IMR-90 (cell line): ENCODE data around the gene ASTE1. TPM values are rescaled to one million over a fixed set of nuclear protein-coding genes. Genes with fewer than 3 reads are reported as not detected.

Experiments
- ATAC-seq: fragments of 200-7000 bp; cut with Tn5 transposase; 2 replicates; pipeline ENCODE4 v1.9.1; 2020; ENCODE audit warnings: low read depth, mild to moderate bottlenecking, moderate library complexity
- BruUV-seq: library from RNA; stranded (reverse); fragments of 400-500 nt; replicated peaks from 2 replicates; lab custom pipeline; 2021; lab: Mats Ljungman, UMichigan
- CTCF ChIA-PET: fragments of 300-600 bp; formaldehyde crosslinking; extraction: SDS; loops from one replicate; lab custom pipeline; 2021; ENCODE audit warnings: antibody characterized with exemption; lab: Yijun Ruan, JAX
- POLR2A ChIA-PET: fragments of 300-600 bp; sonication (Branson Sonifier 250); formaldehyde crosslinking; loops from one replicate; lab custom pipeline; 2022; ENCODE audit warnings: antibody characterized with exemption; ENCODE audit not compliant: unreplicated experiment; lab: Charles Lee
- DNase-seq: peaks from one replicate; pipeline ENCODE4 v3.0.0; 2013
- H2AFZ ChIP-seq: replicated peaks from 2 replicates; pipeline ENCODE3; 2013; ENCODE audit warnings: low read length, mild to moderate bottlenecking; ENCODE audit not compliant: poor library complexity
- H2AK5ac ChIP-seq: 2 replicates; pipeline ENCODE4 v1.6.1; 2013; ENCODE audit warnings: low read depth, low read length, inconsistent platforms
- H2AK9ac ChIP-seq: replicated peaks from 2 replicates; pipeline ENCODE3; 2013; ENCODE audit warnings: mild to moderate bottlenecking, low read depth, low read length, moderate library complexity; ENCODE audit not compliant: poor library complexity
- H2BK120ac ChIP-seq: 2 replicates; pipeline ENCODE4 v1.6.1; 2013; ENCODE audit warnings: low read depth, low read length, inconsistent platforms
- H2BK15ac ChIP-seq: 3 replicates; pipeline ENCODE4 v1.6.1; 2013; ENCODE audit warnings: low read depth, low read length, inconsistent platforms
- H2BK20ac ChIP-seq: 2 replicates; pipeline ENCODE4 v1.6.1; 2013; ENCODE audit warnings: low read depth, mild to moderate bottlenecking, inconsistent platforms, low read length, moderate library complexity
- H2BK5ac ChIP-seq: 2 replicates; pipeline ENCODE4 v1.6.1; 2013; ENCODE audit warnings: mild to moderate bottlenecking, low read depth, low read length, inconsistent platforms; ENCODE audit not compliant: poor library complexity, severe bottlenecking
- H3K14ac ChIP-seq: replicated peaks from 2 replicates; pipeline ENCODE4 v1.6.1; 2013; ENCODE audit warnings: low read depth, low read length, inconsistent platforms
- H3K18ac ChIP-seq: 2 replicates; pipeline ENCODE4 v1.6.1; 2013; ENCODE audit warnings: low read depth, low read length, control low read depth
- H3K23ac ChIP-seq: 2 replicates; pipeline ENCODE4 v1.6.1; 2013; ENCODE audit warnings: low read depth, low read length, inconsistent platforms
- H3K27ac ChIP-seq: 2 replicates; pipeline ENCODE4 v1.5.1; 2013; ENCODE audit warnings: mild to moderate bottlenecking, control low read depth, low read length; ENCODE audit not compliant: insufficient read depth
- H3K27me3 ChIP-seq: 2 replicates; pipeline ENCODE4 v1.6.1; 2013; ENCODE audit warnings: low read length; ENCODE audit not compliant: control insufficient read depth, insufficient read depth
- H3K36me3 ChIP-seq: 2 replicates; pipeline ENCODE4 v1.6.1; 2013; ENCODE audit warnings: low read length, mixed read lengths; ENCODE audit not compliant: control insufficient read depth, insufficient read depth
- H3K4ac ChIP-seq: 2 replicates; pipeline ENCODE4 v1.6.1; 2013; ENCODE audit warnings: low read depth, low read length, inconsistent platforms
- H3K4me1 ChIP-seq: 2 replicates; pipeline ENCODE4 v1.6.1; 2013; ENCODE audit warnings: low read length, mixed read lengths; ENCODE audit not compliant: control insufficient read depth, insufficient read depth
- H3K4me2 ChIP-seq: 2 replicates; pipeline ENCODE4 v1.6.1; 2013; ENCODE audit warnings: low read depth, mild to moderate bottlenecking, control low read depth, low read length, moderate library complexity
- H3K4me3 ChIP-seq: 2 replicates; pipeline ENCODE4 v1.5.1; 2013; ENCODE audit warnings: low read depth, mild to moderate bottlenecking, control low read depth, low read length, moderate library complexity; ENCODE audit not compliant: insufficient read depth
- H3K56ac ChIP-seq: 2 replicates; pipeline ENCODE4 v1.6.1; 2013; ENCODE audit warnings: low read length, inconsistent platforms; ENCODE audit not compliant: insufficient read depth; ENCODE audit errors: extremely low read depth
- H3K79me1 ChIP-seq, 2 experiments: 2 replicates each; pipeline ENCODE4 v1.6.1; 2013; ENCODE audit warnings: low read length in 2 of 2, inconsistent platforms in 1 of 2, low read depth in 1 of 2
- H3K9ac ChIP-seq: 2 replicates; pipeline ENCODE4 v1.6.1; 2013; ENCODE audit warnings: low read depth, low read length, control low read depth
- H3K9me1 ChIP-seq: 2 replicates; pipeline ENCODE4 v1.6.1; 2013; ENCODE audit warnings: low read length, inconsistent platforms; ENCODE audit not compliant: insufficient read depth
- H3K9me3 ChIP-seq: 2 replicates; pipeline ENCODE4 v1.6.1; 2013; ENCODE audit warnings: low read length; ENCODE audit not compliant: control insufficient read depth, insufficient read depth
- H4K20me1 ChIP-seq: 2 replicates; pipeline ENCODE4 v1.6.1; 2013; ENCODE audit warnings: low read length, inconsistent platforms; ENCODE audit not compliant: insufficient read depth
- H4K5ac ChIP-seq: 2 replicates; pipeline ENCODE4 v1.6.1; 2013; ENCODE audit warnings: mild to moderate bottlenecking, low read depth, low read length, control low read depth
- H4K8ac ChIP-seq, 2 experiments: 2 replicates each; pipeline ENCODE4 v1.6.1; 2013; ENCODE audit warnings: low read depth in 2 of 2, low read length in 2 of 2, control low read depth in 1 of 2, inconsistent platforms in 1 of 2
- H4K91ac ChIP-seq: 2 replicates; pipeline ENCODE4 v1.6.1; 2013; ENCODE audit warnings: low read depth, low read length, inconsistent platforms; ENCODE audit not compliant: insufficient read depth
- BHLHE40 ChIP-seq: fragments of 150-350 bp; IDR thresholded peaks from 2 replicates; pipeline ENCODE4 v1.6.1; 2016; ENCODE audit warnings: mild to moderate bottlenecking, low read depth, low read length
- CEBPB ChIP-seq: IDR thresholded peaks from 2 replicates; pipeline ENCODE4 v1.6.1; 2012; ENCODE audit warnings: low read depth, low read length, improper control_type of control experiment
- CHD1 ChIP-seq: IDR thresholded peaks from 2 replicates; pipeline ENCODE4 v1.6.1; 2012; ENCODE audit warnings: low read depth, low read length, improper control_type of control experiment
- FOS ChIP-seq: fragments of 150-350 bp; IDR thresholded peaks from 2 replicates; pipeline ENCODE4 v1.6.1; 2016; ENCODE audit warnings: low read depth, low read length
- MAFK ChIP-seq: IDR thresholded peaks from 2 replicates; pipeline ENCODE4 v1.6.1; 2012; ENCODE audit warnings: low read depth, low read length, improper control_type of control experiment
- MAZ ChIP-seq: IDR thresholded peaks from 2 replicates; pipeline ENCODE4 v1.6.1; 2012; ENCODE audit warnings: low read depth, mild to moderate bottlenecking, low read length, improper control_type of control experiment, moderate library complexity, borderline replicate concordance
- MXI1 ChIP-seq: IDR thresholded peaks from 2 replicates; pipeline ENCODE4 v1.6.1; 2012; ENCODE audit warnings: low read depth, mild to moderate bottlenecking, low read length, moderate library complexity, borderline replicate concordance
- NFE2L2 ChIP-seq: fragments of 150-350 bp; IDR thresholded peaks from 2 replicates; pipeline ENCODE4 v1.6.1; 2016; ENCODE audit warnings: low read depth, mild to moderate bottlenecking, low read length
- POLR2A ChIP-seq: IDR thresholded peaks from 2 replicates; pipeline ENCODE4 v1.6.1; 2012; ENCODE audit warnings: mild to moderate bottlenecking, low read depth, low read length
- RAD21 ChIP-seq: IDR thresholded peaks from 2 replicates; pipeline ENCODE4 v1.6.1; 2012; ENCODE audit warnings: low read length, improper control_type of control experiment
- RCOR1 ChIP-seq: IDR thresholded peaks from 2 replicates; pipeline ENCODE4 v1.6.1; 2012; ENCODE audit warnings: mild to moderate bottlenecking, low read length, improper control_type of control experiment; ENCODE audit not compliant: insufficient replicate concordance
- RFX5 ChIP-seq: IDR thresholded peaks from 2 replicates; pipeline ENCODE4 v1.8.0; 2012; ENCODE audit warnings: low read depth, mild to moderate bottlenecking, low read length, moderate library complexity
- SMC3 ChIP-seq: fragments of 150-350 bp; IDR thresholded peaks from 2 replicates; pipeline ENCODE4 v1.6.1; 2016; ENCODE audit warnings: low read depth, mild to moderate bottlenecking, antibody characterized with exemption, low read length, moderate library complexity
- WGBS, 2 experiments: methylation state at CpG; one replicate each; pipeline versions ENCODE4 v1.1.5 to v1.1.7; 2013; ENCODE audit warnings: missing lambda C conversion rate in 2 of 2; ENCODE audit not compliant: insufficient read length in 1 of 2; ENCODE audit errors: extremely low coverage in 2 of 2; 5-methylcytosine and 5-hydroxymethylcytosine counted together
- dilution Hi-C: fragments of 300-500 bp; cut with HindIII; formaldehyde crosslinking; loops from one replicate; pipeline ENCODE4 v1.14.3; 2018; ENCODE audit warnings: low sequenced_read_pairs; ENCODE audit not compliant: unreplicated experiment
- in situ Hi-C: fragments of 300-500 bp; cut with MboI; formaldehyde crosslinking; loops from 3 replicates; pipeline ENCODE4 v1.14.3; 2019; ENCODE audit warnings: low sequenced_read_pairs, inconsistent platforms, mixed read lengths
- intact Hi-C: fragments of 100-400 bp; cut with micrococcal nuclease; formaldehyde crosslinking; loops from 2 replicates; pipeline ENCODE4 v1.10.0; 2022
- polyA plus RNA-seq, 3 experiments: library from polyadenylated mRNA; depleted of rRNA; stranded (reverse); fragments of >200 nt; gene quantifications; 2 replicates each; pipeline ENCODE4 v1.2.3, GENCODE V29; 2012; ENCODE audit warnings: low replicate concordance in 1 of 3
- total RNA-seq: library from RNA; depleted of rRNA; stranded (reverse); fragments of >200 nt; gene quantifications from 2 replicates; pipeline ENCODE4 v1.2.3, GENCODE V29; 2012
- TF ChIP-seq, protein P1 (sequence below): conservative IDR thresholded peaks from 2 replicates; pipeline ENCODE4 v1.5.1; 2012; ENCODE audit warnings: mild to moderate bottlenecking, low read depth, low read length, improper control_type of control experiment
- TF ChIP-seq, protein P2 (sequence below): fragments of 150-350 bp; IDR thresholded peaks from 2 replicates; pipeline ENCODE4 v1.6.1; 2016; ENCODE audit warnings: low read depth, mild to moderate bottlenecking, low read length, moderate library complexity, borderline replicate concordance
- TF ChIP-seq, protein P3 (sequence below): fragments of 150-350 bp; IDR thresholded peaks from 2 replicates; pipeline ENCODE4 v1.6.1; 2017; ENCODE audit warnings: mild to moderate bottlenecking, antibody characterized with exemption, low read length, low read depth

ASTE1 gene
- total and polyA plus RNA-seq, 2 of the 4 experiments (the other 2 are of a cell fraction): 3.2 to 7.5 TPM

DNA sequence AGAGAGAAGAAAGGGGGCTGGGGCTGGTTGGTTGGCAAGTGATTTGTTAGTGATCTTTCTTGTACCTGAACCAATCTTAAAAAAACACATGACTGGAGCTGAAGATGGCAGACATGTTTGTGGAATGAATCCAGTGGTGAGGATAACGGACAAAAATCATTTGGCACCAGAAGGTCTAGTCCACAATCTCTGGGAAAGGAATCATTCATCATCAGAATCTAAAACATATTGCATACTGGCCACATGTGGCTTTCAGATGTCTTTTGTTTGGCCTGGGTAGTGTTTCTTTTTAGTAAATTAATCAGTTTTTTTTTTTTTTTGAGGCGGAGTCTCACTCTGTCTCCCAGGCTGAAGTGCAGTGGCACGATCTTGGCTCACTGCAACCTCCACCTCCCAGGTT is 5.0 kb upstream of the ASTE1 start:
- H3K56ac ChIP-seq: no peak overlapping the region
- no peak overlapping the region for H3K4me2 ChIP-seq
- no peak overlapping the region for H2BK5ac ChIP-seq
- no peak overlapping the region for H3K14ac ChIP-seq
- DNase-seq (no peak), ATAC-seq (no peak)
- no peak overlapping the region for H2BK20ac ChIP-seq
- WGBS, 2 experiments: no CpG with 5 or more reads among the region's 3 CpGs
- no TSS peak for BruUV-seq
- H4K91ac ChIP-seq: no peak overlapping the region
- H3K9me1 ChIP-seq: peaks cover 4% of the 10 kb centered on the region; the same call in 1 of the 2 replicates
- dilution Hi-C loops: no loop called here
- no peak overlapping the region for H3K9ac ChIP-seq
- H2BK120ac ChIP-seq: no peak overlapping the region
- no peaks in the 10 kb centered on the region for H3K36me3 ChIP-seq
- peaks cover 4% of the 10 kb centered on the region; the same call in 1 of the 2 replicates for H4K20me1 ChIP-seq
- H4K8ac ChIP-seq: no peak overlapping the region
- H2AFZ ChIP-seq: no peak overlapping the region
- H3K4me3 ChIP-seq: no peak overlapping the region
- H3K4me1 ChIP-seq: peaks cover 4% of the 10 kb centered on the region
- no peak overlapping the region for H3K27ac ChIP-seq
- ChIA-PET POLR2A (no interaction called here), CTCF (no interaction called here)
- H3K9me3 ChIP-seq: no peaks in the 10 kb centered on the region
- no peak overlapping the region for H2BK15ac ChIP-seq
- H3K18ac ChIP-seq: no peak overlapping the region
- H3K23ac ChIP-seq: no peak overlapping the region
- no peak for TF ChIP-seq SMC3
- TF ChIP-seq, protein P1, sequence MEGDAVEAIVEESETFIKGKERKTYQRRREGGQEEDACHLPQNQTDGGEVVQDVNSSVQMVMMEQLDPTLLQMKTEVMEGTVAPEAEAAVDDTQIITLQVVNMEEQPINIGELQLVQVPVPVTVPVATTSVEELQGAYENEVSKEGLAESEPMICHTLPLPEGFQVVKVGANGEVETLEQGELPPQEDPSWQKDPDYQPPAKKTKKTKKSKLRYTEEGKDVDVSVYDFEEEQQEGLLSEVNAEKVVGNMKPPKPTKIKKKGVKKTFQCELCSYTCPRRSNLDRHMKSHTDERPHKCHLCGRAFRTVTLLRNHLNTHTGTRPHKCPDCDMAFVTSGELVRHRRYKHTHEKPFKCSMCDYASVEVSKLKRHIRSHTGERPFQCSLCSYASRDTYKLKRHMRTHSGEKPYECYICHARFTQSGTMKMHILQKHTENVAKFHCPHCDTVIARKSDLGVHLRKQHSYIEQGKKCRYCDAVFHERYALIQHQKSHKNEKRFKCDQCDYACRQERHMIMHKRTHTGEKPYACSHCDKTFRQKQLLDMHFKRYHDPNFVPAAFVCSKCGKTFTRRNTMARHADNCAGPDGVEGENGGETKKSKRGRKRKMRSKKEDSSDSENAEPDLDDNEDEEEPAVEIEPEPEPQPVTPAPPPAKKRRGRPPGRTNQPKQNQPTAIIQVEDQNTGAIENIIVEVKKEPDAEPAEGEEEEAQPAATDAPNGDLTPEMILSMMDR: no peak
- no peak for TF ChIP-seq CHD1
- no peak for TF ChIP-seq MXI1
- no peak for TF ChIP-seq FOS
- no peak for TF ChIP-seq MAFK
- TF ChIP-seq RAD21: no peak
- TF ChIP-seq POLR2A: no peak
- no peak for TF ChIP-seq MAZ
- TF ChIP-seq, protein P2, sequence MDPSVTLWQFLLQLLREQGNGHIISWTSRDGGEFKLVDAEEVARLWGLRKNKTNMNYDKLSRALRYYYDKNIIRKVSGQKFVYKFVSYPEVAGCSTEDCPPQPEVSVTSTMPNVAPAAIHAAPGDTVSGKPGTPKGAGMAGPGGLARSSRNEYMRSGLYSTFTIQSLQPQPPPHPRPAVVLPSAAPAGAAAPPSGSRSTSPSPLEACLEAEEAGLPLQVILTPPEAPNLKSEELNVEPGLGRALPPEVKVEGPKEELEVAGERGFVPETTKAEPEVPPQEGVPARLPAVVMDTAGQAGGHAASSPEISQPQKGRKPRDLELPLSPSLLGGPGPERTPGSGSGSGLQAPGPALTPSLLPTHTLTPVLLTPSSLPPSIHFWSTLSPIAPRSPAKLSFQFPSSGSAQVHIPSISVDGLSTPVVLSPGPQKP: no peak
- no peak for TF ChIP-seq NFE2L2
- TF ChIP-seq BHLHE40: no peak
- no peak for TF ChIP-seq RFX5
- TF ChIP-seq CEBPB: no peak
- TF ChIP-seq, protein P3, sequence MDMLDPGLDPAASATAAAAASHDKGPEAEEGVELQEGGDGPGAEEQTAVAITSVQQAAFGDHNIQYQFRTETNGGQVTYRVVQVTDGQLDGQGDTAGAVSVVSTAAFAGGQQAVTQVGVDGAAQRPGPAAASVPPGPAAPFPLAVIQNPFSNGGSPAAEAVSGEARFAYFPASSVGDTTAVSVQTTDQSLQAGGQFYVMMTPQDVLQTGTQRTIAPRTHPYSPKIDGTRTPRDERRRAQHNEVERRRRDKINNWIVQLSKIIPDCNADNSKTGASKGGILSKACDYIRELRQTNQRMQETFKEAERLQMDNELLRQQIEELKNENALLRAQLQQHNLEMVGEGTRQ: no peak
- no peak for TF ChIP-seq RCOR1
- peaks cover 0 to 4% of the 10 kb centered on the region in 2 experiments; a peak in 3 of 4 replicates for H3K79me1 ChIP-seq
- no peaks in the 10 kb centered on the region for H3K27me3 ChIP-seq
- no peak overlapping the region for H2AK9ac ChIP-seq
- intact Hi-C loops: loop anchor here (2.0 to 10.0 kb wide), 6 partner anchors 111 to 1003 kb away; partner anchors contain the start of gene CPNE4
- H4K5ac ChIP-seq: no peak overlapping the region
- in situ Hi-C loops: loop anchor here (25.0 kb wide), 2 partner anchors 456 to 1006 kb away; partner anchors contain the start of gene CPNE4
- no peak overlapping the region for H2AK5ac ChIP-seq
- H3K4ac ChIP-seq: no peak overlapping the region
